GM03348 (cell line): Measurements from ENCODE around the gene PCDHGA8.
A peak's percentile ranks its signal among the peaks of the same experiment; 100 is the strongest.
"Not testable (repeated sequence)": the region's sequence is repeated elsewhere in the genome, so short reads cannot be mapped to it uniquely, and the experiment has no call there.

Experiments
- DNase-seq: peaks from one replicate; pipeline ENCODE4 v3.0.0; 2012; ENCODE audit warnings: low spot score

Gene PCDHGA8

GRCh38 chr5:141392429-141393198 is at the start of gene PCDHGA8:
Gene PCDHGA8 (plus strand): TSS chr5:141392633. CDS start chr5:141392814, 181 bp downstream.
- peak; percentile 15 for DNase-seq

- no peak for DNase-seq
Observed at GRCh38 chr5:141342773-141343172, 49.7 kb upstream of the PCDHGA8 start.

GRCh38 chr5:141343242-141343952 is 49.0 kb upstream of the PCDHGA8 start, which contains the start of gene PCDHGA3:
Gene PCDHGA3 (plus strand): TSS chr5:141343829. CDS start chr5:141344034, 205 bp downstream.
- no peak for DNase-seq

GRCh38 chr5:141343953-141344463 is 48.4 kb upstream of the PCDHGA8 start:
- no peak for DNase-seq

- DNase-seq: no peak
Observed at GRCh38 chr5:141345327-141345726, 47.1 kb upstream of the PCDHGA8 start.

GRCh38 chr5:141346017-141346416 is 46.4 kb upstream of the PCDHGA8 start:
- DNase-seq: not testable (repeated sequence)

GRCh38 chr5:141349917-141350619 is 42.4 kb upstream of the PCDHGA8 start, which contains the start of gene PCDHGB1:
Gene PCDHGB1 (plus strand): TSS chr5:141350099. CDS start chr5:141350261, 162 bp downstream.
- peak; percentile 68 for DNase-seq

- DNase-seq: no peak
Observed at GRCh38 chr5:141351591-141351990, 40.8 kb upstream of the PCDHGA8 start.

GRCh38 chr5:141354900-141355469 is 37.4 kb upstream of the PCDHGA8 start, which contains the start of gene PCDHGA4:
Gene PCDHGA4 (plus strand): TSS chr5:141355021. CDS start chr5:141355108, 87 bp downstream.
- peak; percentile 48 for DNase-seq

GRCh38 chr5:141355641-141356040 is 36.8 kb upstream of the PCDHGA8 start:
- no peak for DNase-seq

GRCh38 chr5:141356133-141356532 is 36.3 kb upstream of the PCDHGA8 start:
- DNase-seq: no peak

GRCh38 chr5:141356950-141357349 is 35.5 kb upstream of the PCDHGA8 start:
- no peak for DNase-seq

GRCh38 chr5:141359790-141360426 is 32.5 kb upstream of the PCDHGA8 start, which contains the start of gene PCDHGB2:
Gene PCDHGB2 (plus strand): TSS chr5:141359994. CDS start chr5:141360136, 142 bp downstream.
- DNase-seq: peak; percentile 45

- no peak for DNase-seq
Observed at GRCh38 chr5:141360685-141361084, 31.7 kb upstream of the PCDHGA8 start.

- no peak for DNase-seq
Observed at GRCh38 chr5:141362719-141363118, 29.7 kb upstream of the PCDHGA8 start.

- no peak for DNase-seq
Observed at GRCh38 chr5:141363952-141364660, 28.3 kb upstream of the PCDHGA8 start, which contains the start of gene PCDHGA5. Gene PCDHGA5 (plus strand): TSS chr5:141364162. CDS start chr5:141364331, 169 bp downstream.

GRCh38 chr5:141366016-141366896 is 26.2 kb upstream of the PCDHGA8 start:
- no peak for DNase-seq

- peak; percentile 86 for DNase-seq
Observed at GRCh38 chr5:141369994-141370848, 22.2 kb upstream of the PCDHGA8 start, which contains the start of gene PCDHGB3. Gene PCDHGB3 (plus strand): TSS chr5:141370242. CDS start chr5:141370395, 153 bp downstream.
